ENCODE data around the gene LRRC15.

DNA sequence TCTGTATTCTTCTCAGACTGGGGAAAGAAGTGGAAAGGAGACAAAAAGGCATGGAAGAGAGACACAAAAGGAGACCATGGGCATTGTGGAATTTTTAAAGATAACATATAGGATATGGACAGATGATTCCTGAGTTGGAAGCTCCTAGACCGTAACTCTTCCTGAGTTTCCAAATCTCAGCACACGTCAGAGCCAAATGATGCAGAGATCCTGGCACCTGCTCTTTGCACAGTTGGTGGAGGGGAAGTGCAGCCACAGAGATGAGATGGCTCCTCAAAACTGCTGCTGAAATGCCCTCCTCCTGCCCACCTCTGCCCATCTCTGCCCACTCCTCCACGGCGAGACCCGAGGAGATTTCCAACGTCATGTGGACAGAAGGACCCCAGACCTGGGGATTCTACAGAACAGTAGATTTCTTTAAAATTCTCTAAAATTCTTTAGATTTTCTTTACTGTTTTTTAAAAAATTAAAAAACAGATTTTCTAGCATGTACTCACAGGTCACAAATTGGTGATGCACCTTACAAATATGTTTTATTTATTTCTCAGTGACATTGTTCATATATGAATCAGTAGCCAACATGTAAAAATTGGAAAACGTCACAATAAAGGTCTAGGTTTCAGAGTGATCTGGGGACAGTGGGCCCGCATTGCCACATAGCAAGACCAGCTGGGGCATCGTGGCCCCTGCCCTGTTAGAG lies 26.5 kb downstream of the LRRC15 start:
- TF ChIP-seq, protein P1, sequence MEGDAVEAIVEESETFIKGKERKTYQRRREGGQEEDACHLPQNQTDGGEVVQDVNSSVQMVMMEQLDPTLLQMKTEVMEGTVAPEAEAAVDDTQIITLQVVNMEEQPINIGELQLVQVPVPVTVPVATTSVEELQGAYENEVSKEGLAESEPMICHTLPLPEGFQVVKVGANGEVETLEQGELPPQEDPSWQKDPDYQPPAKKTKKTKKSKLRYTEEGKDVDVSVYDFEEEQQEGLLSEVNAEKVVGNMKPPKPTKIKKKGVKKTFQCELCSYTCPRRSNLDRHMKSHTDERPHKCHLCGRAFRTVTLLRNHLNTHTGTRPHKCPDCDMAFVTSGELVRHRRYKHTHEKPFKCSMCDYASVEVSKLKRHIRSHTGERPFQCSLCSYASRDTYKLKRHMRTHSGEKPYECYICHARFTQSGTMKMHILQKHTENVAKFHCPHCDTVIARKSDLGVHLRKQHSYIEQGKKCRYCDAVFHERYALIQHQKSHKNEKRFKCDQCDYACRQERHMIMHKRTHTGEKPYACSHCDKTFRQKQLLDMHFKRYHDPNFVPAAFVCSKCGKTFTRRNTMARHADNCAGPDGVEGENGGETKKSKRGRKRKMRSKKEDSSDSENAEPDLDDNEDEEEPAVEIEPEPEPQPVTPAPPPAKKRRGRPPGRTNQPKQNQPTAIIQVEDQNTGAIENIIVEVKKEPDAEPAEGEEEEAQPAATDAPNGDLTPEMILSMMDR (IDR thresholded peaks at IDR 0.05; ENCODE audit: low read depth, low read length, poor library complexity, severe bottlenecking) = no peak
- no peak for TF ChIP-seq EZH2phosphoT487 (IDR thresholded peaks at IDR 0.05; ENCODE audit: borderline replicate concordance, low read length)

All from DOHH2 (cell line).